ENCODE results near the gene RAB6B.

Gene RAB6B

GRCh38 chr3:133895208-133896001, at the start of gene RAB6B:
RAB6B (minus strand) TSS chr3:133895882; CDS start chr3:133895466, 416 bp downstream.
- DNase-seq = peak; percentile 71

- DNase-seq = peak; percentile 83
These were observed 49.1 kb upstream of the RAB6B start for GRCh38 chr3:133944641-133945380.

GRCh38 chr3:133944181-133944580, 48.5 kb upstream of the RAB6B start:
- peak; percentile 22 for DNase-seq

DNA sequence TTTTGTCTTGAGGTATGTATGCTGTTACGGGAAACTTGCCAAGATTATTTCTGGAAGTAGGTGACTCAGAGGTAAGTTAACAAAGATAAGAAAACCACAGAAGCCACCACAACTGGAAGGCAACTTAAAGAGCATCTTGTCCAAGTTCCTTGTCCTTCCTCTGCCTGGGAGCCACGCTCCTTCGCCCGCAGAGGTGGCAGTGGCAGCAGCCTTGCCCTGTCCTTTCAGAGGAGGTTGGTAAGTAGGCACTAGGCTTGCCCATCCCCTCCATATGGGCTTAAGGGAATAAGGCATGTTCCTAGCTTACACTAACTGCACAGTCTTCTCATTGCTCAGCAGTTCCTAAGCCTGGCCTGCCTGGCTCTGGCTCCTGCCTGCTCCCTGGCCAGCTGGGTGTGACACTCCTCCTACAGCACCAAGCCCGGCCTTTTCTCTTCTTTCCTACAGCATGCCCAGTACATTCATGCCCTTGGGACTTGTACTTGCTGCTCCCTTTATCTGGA, 48.0 kb upstream of the RAB6B start:
- peak; percentile 36 for DNase-seq

GRCh38 chr3:133943031-133943535, 47.4 kb upstream of the RAB6B start:
- peak; percentile 29 for DNase-seq

- peak; percentile 82 for DNase-seq
These were observed 45.7 kb upstream of the RAB6B start for GRCh38 chr3:133941415-133941821.

- DNase-seq = no peak
These were observed 44.9 kb upstream of the RAB6B start for GRCh38 chr3:133940536-133940935.

GRCh38 chr3:133939463-133939835, 43.8 kb upstream of the RAB6B start:
- peak; percentile 25 for DNase-seq

- peak; percentile 44 for DNase-seq
These were observed 43.2 kb upstream of the RAB6B start for GRCh38 chr3:133938770-133939462.

GRCh38 chr3:133937756-133938601, 42.3 kb upstream of the RAB6B start:
- DNase-seq = peak; percentile 76

DNA sequence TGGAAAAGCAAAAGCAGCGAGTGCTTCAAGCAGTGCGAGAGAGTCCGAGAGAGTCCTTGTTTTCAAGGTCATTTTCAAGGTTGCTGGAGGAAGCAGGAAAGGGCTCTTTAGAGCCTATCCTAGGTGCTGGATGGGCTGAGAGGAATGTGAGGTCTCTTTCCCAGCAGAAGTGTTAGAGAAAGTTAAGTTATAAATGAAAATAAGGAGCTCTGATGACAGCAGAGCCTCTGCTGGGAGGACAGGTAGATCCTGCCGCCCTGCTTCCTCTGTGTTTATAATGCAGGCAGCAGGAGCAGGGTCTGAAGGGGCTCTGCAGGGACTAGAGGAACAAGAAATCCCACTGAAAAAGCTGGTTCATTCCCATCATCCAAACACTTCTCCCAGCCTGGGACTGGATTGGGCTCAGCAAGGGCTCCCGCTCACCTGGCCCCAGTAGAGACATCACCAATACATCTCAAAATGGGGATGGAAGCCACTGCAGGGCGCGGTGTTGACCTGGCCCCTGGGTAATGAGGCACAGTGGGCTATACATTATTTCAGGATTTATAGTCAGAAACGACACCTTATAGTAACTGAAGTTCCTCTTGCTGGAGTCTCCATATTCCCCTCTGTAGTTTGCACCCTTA, 41.5 kb upstream of the RAB6B start:
- DNase-seq = no peak

DNA sequence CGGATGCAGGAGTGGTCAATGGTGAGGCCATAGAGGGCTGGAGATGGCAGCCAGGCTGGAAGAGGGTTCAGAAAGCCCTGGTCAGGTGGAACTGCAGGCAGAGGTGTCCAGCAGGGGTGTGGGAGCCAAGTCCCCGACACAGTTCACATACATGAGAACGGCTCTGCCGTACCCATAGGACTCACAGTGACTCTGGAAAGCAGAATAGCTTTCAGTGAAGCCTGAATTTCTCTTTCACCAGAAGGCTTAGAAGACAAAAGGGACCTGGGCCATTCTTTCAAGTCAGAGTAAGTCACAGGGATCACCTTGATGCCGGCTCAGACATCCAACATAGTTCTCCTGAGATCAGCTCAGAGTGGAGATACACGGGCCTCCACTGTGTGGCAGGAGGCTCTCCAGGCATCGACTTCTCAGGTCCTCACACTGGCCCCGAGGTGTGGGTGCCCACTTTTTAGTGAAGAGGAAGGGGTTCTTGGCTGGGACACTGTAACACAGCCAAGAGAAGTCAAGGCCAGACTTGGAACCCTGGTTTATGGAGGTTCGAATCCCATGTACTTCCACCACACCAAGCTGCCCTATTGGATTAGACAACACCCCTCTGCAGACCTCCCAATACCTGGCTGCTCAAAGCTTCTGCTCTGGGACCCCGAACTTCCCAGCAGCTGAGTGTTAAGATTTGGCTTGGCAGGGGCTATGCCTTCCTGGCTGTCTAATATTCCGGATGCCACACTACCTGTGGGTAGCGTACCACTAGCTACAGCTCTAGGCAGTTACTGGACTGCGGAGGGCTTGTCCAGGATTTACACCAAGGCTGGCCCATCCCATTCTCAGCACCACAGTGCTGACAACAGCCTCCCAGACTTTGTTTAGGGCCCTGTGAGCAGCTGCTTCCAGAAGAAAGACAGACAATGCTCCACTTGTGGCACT, 40.4 kb upstream of the RAB6B start:
- peak; percentile 27 for DNase-seq

DNA sequence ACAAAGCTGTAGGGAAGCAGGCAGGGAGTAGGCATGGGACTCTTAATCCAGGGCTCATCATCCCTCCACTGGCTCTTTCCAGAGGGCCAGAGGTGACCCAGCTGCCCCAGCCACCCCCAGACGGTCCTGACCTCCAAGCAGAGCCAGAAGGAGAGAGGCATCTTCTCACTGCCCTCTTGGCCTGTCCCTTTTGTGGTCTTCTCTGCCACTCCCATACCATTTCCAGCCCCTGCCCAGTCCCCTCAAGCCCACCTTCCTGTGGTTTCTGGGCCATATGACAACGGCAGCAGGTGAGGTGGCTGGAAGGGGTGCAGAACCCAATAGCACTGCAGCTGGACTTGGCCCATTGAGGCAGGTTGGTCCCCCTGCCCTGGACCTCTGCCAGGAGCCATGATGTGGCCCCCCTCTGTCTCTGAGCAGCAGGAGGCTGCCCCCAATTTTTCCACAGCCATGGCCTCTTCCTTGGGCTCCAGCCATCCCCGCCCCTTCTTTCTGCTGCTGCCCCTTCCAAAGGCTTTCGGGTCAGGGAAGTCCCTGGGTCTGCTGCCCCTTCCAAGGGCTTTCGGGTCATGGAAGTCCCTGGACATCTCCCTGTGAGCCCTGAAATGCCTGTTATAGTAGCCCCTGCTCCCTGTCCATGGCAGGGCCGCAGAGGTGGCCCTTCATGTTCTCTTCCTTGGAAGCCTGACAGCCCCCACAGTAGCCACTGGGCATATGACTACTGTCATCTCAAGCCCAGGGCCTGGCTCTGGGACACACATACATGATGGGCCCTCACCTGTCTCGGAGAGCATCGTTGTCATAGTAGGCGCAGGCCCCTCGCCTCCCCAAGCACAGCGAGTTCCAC, 39.5 kb upstream of the RAB6B start:
- peak; percentile 28 for DNase-seq

- DNase-seq = peak; percentile 23
These were observed 38.6 kb upstream of the RAB6B start for GRCh38 chr3:133934073-133934970.

DNA sequence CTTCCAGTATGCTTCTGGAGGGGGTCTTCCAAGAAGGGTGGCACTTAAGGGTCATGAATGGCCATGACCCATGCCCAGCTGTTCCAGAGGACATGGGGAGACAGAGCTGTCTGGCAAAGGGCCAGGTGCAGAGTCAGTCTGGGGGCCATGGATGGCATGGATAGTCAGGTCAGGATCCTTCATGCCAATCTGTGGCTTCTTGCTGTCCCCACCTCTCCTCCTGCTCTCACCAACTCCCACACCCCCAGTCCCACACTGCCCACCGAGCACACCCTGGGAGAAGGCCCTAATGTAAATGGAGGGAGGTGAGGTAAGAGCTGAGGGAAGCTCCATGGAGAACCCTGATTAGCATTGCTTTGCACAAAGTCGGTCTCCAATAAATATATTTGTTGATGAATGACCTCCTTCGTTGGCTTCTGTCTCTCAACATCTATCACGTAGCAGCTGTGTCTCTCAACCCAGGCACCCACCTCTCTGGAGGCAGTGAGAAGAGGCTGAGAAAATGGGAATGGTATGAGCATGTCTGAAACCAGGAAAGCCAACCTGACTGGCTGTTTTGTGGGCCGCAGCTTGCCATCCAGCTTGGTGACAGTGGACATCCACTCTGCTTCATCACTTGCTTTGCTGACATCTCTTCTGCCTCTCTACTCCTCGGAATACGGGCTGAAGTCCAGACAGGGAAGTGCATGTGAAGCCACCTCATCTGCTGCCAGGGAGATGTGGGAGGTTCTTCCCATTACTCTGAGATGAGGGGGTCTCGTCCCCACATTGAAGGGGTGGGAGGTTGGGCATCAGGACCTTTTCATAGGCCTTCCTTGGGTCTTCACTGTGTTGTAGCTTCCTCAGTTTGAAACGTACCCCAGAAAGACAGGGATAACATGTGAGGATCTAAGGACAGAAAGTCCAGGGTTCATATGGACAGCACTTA, 37.7 kb upstream of the RAB6B start:
- DNase-seq = no peak

- no peak for DNase-seq
These were observed 36.3 kb upstream of the RAB6B start for GRCh38 chr3:133932009-133932408.

DNA sequence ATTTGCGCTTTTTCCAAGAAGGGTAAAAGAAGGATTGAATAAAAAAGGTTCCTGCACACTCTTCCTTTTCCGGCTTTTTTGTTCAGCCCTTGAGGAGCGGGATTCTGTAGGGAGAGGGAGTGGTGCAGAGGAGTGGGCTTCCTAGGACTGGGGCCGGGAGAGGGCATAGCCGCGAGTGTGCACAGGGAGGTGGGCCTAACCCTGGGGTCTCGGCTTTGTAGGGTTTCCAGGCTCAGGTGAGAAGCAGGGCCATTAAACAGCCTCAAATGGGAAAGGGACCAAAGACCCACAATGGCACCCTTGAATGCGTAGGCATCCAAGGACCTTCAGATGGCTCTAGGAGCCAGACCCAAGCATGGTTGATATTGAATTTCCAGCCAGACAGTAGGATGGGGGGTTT, 35.4 kb upstream of the RAB6B start:
- DNase-seq = no peak

Measured in left hindlimb (tissue), 1 donor.